Body of pancreas (tissue), 4 donors: ENCODE measurements around the gene FBXL22.

Experiments used
- CTCF ChIP-seq, 7 experiments: fragments of 450-650 bp in 4 of 7; fragments of 200-600 bp in 3 of 7; sonication (generic) in 3 of 7; IDR thresholded peaks; one replicate each; pipeline ENCODE4 v1.5.1; 2016 to 2019; ENCODE audit warnings: antibody characterized with exemption in 7 of 7
- POLR2A ChIP-seq, 3 donors: fragments of 450-650 bp; IDR thresholded peaks; one replicate each; pipeline ENCODE4 v1.6.1; 2016; ENCODE audit warnings: antibody characterized with exemption in 3 of 3, mild to moderate bottlenecking in 2 of 3

GRCh38 chr15:63605036-63605435, 7.8 kb downstream of the FBXL22 start:
- TF ChIP-seq CTCF (IDR thresholded peaks at IDR 0.05) = no peak
- no peak for TF ChIP-seq POLR2A (IDR thresholded peaks at IDR 0.05)
